Panc1 (cell line): Measurements from ENCODE around the gene IER3.

ENCODE experiments used
- CTCF ChIP-seq: fragments of 450-650 bp; IDR thresholded peaks from 2 replicates; pipeline ENCODE4 v1.5.1; 2017; ENCODE audit warnings: mild to moderate bottlenecking
- POLR2AphosphoS5 ChIP-seq: IDR thresholded peaks from 2 replicates; pipeline ENCODE4 v1.6.1; 2012; ENCODE audit warnings: mild to moderate bottlenecking, low read depth, low read length, moderate library complexity

- no peak for TF ChIP-seq CTCF
- no peak for TF ChIP-seq POLR2AphosphoS5
Measured at GRCh38 chr6:30747902-30748769, 3.8 kb upstream of the IER3 start.
